Measurements from ENCODE around the gene IPPK.

GRCh38 chr9:92617195-92617813 lies 52.6 kb downstream of the IPPK start:
- no peak for TF ChIP-seq CTCF (IDR thresholded peaks at IDR 0.05 in 8 of 11, conservative IDR thresholded peaks at IDR 0.05 in 3 of 11)
- TF ChIP-seq POLR2A (IDR thresholded peaks at IDR 0.05), result no peak
